ENCODE data around the gene NFYC. TPM values are rescaled to one million over a fixed set of nuclear protein-coding genes. Genes with fewer than 3 reads are reported as not detected.

The NFYC gene
- total RNA-seq, 1 experiment from 2014 or later, result 61.6 TPM

GRCh38 chr1:40748841-40749718 is 57.6 kb downstream of the NFYC start:
- Mint-ChIP-seq H3K4me1 (ENCODE audit: low read depth, unreplicated experiment) (no peaks in the 10 kb centered on the region), H3K9me3 (ENCODE audit: unreplicated experiment) (no peaks in the 10 kb centered on the region), H3K27me3 (ENCODE audit: insufficient read depth, unreplicated experiment) (no peaks in the 10 kb centered on the region), H3K4me3 (ENCODE audit: unreplicated experiment) (no peak overlapping the region), H3K36me3 (ENCODE audit: insufficient read depth, unreplicated experiment) (peaks cover 54% of the 10 kb centered on the region), H3K27ac (ENCODE audit: unreplicated experiment) (no peak overlapping the region)
- no peak for DNase-seq
- H3K4me3 ChIP-seq (ENCODE audit: low read depth, low read length), result no peak overlapping the region
- ChIA-PET CTCF (no interaction called here), POLR2A (no interaction called here)
- no peaks in the 10 kb centered on the region for H3K4me1 ChIP-seq
- no TSS peak for BruUV-seq (replicated peaks)
- no peaks in the 10 kb centered on the region; the same call in 1 of the 2 replicates for H3K36me3 ChIP-seq (ENCODE audit: control insufficient read depth, insufficient read depth, low read length)
- intact Hi-C loops (cut with micrococcal nuclease; ENCODE audit: unreplicated experiment), result no loop called here
- no peak for TF ChIP-seq CTCF (IDR thresholded peaks at IDR 0.05; ENCODE audit: insufficient read depth in 1 of 2, low read depth in 1 of 2, low read length in 1 of 2, severe bottlenecking in 1 of 2, unreplicated experiment in 1 of 2)
- no peaks in the 10 kb centered on the region for H3K27me3 ChIP-seq (replicated peaks; ENCODE audit: control insufficient read depth, insufficient read depth, low read length)
- H3K9me3 ChIP-seq, result no peaks in the 10 kb centered on the region

- Mint-ChIP-seq H3K27me3 (ENCODE audit: insufficient read depth, unreplicated experiment) (no peaks in the 10 kb centered on the region), H3K4me3 (ENCODE audit: unreplicated experiment) (no peak overlapping the region), H3K36me3 (ENCODE audit: insufficient read depth, unreplicated experiment) (peaks cover 57% of the 10 kb centered on the region), H3K4me1 (ENCODE audit: low read depth, unreplicated experiment) (no peaks in the 10 kb centered on the region), H3K9me3 (ENCODE audit: unreplicated experiment) (no peaks in the 10 kb centered on the region), H3K27ac (ENCODE audit: unreplicated experiment) (no peak overlapping the region)
- BruUV-seq (replicated peaks), result no TSS peak
- intact Hi-C loops (cut with micrococcal nuclease; ENCODE audit: unreplicated experiment), result no loop called here
- Histone ChIP-seq H3K4me3 (ENCODE audit: low read depth, low read length) (no peak overlapping the region), H3K9me3 (no peaks in the 10 kb centered on the region), H3K27me3 (replicated peaks; ENCODE audit: control insufficient read depth, insufficient read depth, low read length) (no peaks in the 10 kb centered on the region), H3K4me1 (no peaks in the 10 kb centered on the region), H3K36me3 (ENCODE audit: control insufficient read depth, insufficient read depth, low read length) (no peaks in the 10 kb centered on the region; the same call in 1 of the 2 replicates)
- POLR2A ChIA-PET, result no interaction called here
- DNase-seq, result no peak
- CTCF ChIA-PET, result no interaction called here
- no peak for TF ChIP-seq CTCF (IDR thresholded peaks at IDR 0.05; ENCODE audit: insufficient read depth in 1 of 2, low read depth in 1 of 2, low read length in 1 of 2, severe bottlenecking in 1 of 2, unreplicated experiment in 1 of 2)
These were observed 58.3 kb downstream of the NFYC start for GRCh38 chr1:40749817-40750216.

GRCh38 chr1:40750451-40750908 is 59.0 kb downstream of the NFYC start:
- ChIA-PET CTCF (no interaction called here), POLR2A (no interaction called here)
- H3K36me3 Mint-ChIP-seq (ENCODE audit: insufficient read depth, unreplicated experiment), result peaks cover 59% of the 10 kb centered on the region
- intact Hi-C loops (cut with micrococcal nuclease; ENCODE audit: unreplicated experiment), result no loop called here
- DNase-seq, result no peak
- H3K27me3 Mint-ChIP-seq (ENCODE audit: insufficient read depth, unreplicated experiment), result no peaks in the 10 kb centered on the region
- BruUV-seq (replicated peaks), result no TSS peak
- Histone ChIP-seq H3K4me1 (no peaks in the 10 kb centered on the region), H3K4me3 (ENCODE audit: low read depth, low read length) (no peak overlapping the region), H3K9me3 (no peaks in the 10 kb centered on the region), H3K27me3 (replicated peaks; ENCODE audit: control insufficient read depth, insufficient read depth, low read length) (no peaks in the 10 kb centered on the region), H3K36me3 (ENCODE audit: control insufficient read depth, insufficient read depth, low read length) (no peaks in the 10 kb centered on the region; the same call in 1 of the 2 replicates)
- no peaks in the 10 kb centered on the region for H3K9me3 Mint-ChIP-seq (ENCODE audit: unreplicated experiment)
- no peak for TF ChIP-seq CTCF (IDR thresholded peaks at IDR 0.05; ENCODE audit: insufficient read depth in 1 of 2, low read depth in 1 of 2, low read length in 1 of 2, severe bottlenecking in 1 of 2, unreplicated experiment in 1 of 2)
- H3K27ac Mint-ChIP-seq (ENCODE audit: unreplicated experiment), result no peak overlapping the region
- H3K4me1 Mint-ChIP-seq (ENCODE audit: low read depth, unreplicated experiment), result no peaks in the 10 kb centered on the region
- H3K4me3 Mint-ChIP-seq (ENCODE audit: unreplicated experiment), result no peak overlapping the region

All from Caco-2 (cell line).